T-helper 1 cell treated with Interleukin-12 subunit alpha and Interleukin-12 subunit beta and Interleukin-4 antibody, amounts not matched to agents 30 μg/mL and 1 μg/mL, for 36 hours (primary cell): ENCODE measurements around the gene MRPL54.

Source experiments
- H3K27ac Mint-ChIP-seq: one replicate; pipeline ENCODE4 v1.8.0; 2021; ENCODE audit warnings: mild to moderate bottlenecking, mixed read lengths
- H3K27me3 Mint-ChIP-seq: one replicate; pipeline ENCODE4 v1.8.0; 2021; ENCODE audit warnings: low read depth, mixed read lengths
- H3K36me3 Mint-ChIP-seq: one replicate; pipeline ENCODE4 v1.8.0; 2021; ENCODE audit warnings: low read depth, mixed read lengths
- H3K4me1 Mint-ChIP-seq: one replicate; pipeline ENCODE4 v1.8.0; 2021; ENCODE audit warnings: low read depth, mixed read lengths
- H3K4me3 Mint-ChIP-seq: one replicate; pipeline ENCODE4 v1.8.0; 2021; ENCODE audit warnings: mild to moderate bottlenecking, moderate library complexity, mixed read lengths
- H3K9me3 Mint-ChIP-seq: one replicate; pipeline ENCODE4 v1.8.0; 2021; ENCODE audit warnings: mixed read lengths

MRPL54 gene

DNA sequence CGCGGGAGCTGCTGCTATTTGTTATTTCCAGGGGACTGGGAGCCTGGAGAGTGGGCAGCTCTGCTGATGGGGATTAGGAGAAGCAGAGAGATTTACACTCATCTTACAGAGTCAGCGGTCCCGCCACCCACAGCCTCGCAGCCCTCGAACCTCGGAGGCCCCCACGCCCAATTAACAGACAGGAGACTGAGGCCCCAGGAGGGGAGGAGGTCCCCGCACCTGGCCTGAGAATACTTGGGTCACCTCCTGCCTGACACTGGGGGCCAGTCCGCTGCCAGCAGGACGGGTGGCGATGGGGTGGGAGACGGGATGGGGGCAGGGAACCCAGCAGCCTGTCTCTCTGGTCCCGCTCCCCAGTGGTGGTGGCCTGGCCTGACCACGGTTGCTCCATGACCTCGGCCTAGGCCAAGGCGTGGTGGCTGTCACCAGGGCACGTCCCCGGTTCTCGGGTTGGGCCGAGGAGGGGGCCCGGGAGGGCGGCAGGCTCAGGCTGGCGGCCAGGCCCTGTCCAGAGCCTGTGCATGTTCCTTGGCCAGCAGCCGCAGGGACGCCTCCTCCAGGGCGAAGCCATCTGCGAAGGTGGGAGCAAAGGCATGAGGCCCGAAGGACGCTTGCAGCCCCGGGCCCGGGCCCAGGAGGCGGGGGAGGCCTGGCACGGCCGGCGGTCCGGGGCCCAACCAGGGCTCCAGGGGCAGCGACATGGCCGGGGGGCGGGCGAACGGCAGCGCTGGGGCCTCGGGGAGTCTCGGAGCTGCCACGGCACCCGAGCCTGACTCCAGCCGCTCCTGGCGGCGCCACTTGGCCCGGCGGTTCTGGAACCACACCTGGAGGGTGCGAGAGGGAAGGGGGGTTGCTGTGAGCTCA lies 7.9 kb downstream of the MRPL54 start:
- Mint-ChIP-seq H3K4me3 (no peak overlapping the region), H3K27me3 (no peaks in the 10 kb centered on the region), H3K27ac (no peak overlapping the region), H3K4me1 (peaks cover 10% of the 10 kb centered on the region), H3K9me3 (no peaks in the 10 kb centered on the region), H3K36me3 (peaks cover 13% of the 10 kb centered on the region)

DNA sequence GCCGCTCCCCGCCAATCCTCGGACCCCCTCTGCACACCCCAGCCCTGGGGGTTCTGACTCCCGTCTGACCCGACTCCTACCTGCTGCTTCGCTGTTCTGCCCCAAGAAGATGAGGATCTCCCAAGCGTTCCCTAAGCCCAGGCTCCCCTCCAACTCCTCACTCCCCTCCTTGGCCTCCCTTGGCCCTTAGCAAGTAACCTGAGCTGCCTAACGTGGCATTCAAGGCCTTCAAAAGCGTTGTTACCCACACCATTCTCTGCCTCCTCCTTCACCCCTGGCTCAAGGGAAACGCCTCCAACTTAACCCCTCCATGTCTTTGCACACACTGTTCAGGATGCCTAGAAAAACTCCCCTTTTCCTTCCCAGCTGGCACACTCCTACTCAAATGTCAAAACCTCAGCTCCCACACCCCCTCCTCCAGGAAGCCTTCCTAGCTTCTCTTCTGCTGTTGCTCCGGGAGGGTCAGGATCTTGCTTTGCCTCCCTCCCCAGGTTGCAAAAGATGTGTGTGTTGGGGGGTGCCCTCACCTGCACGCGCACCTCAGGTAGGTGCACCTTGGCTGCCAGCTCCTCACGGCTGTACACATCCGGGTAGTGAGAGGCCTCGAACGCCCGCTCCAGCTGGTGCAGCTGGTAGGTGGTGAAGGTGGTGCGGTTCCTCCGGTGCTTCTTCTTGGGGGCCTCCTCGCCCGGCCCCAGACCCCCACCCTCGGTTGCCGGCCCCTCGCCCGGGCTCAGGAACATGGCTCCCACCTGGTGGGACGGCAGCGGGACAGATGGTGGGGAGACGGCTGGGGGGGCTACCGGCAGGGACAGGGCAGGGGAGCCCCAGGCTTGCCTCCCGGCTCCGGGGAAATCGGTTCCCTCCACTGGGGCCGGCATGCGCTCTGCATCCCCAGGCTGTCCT lies 8.8 kb downstream of the MRPL54 start:
- Mint-ChIP-seq H3K27me3 (no peaks in the 10 kb centered on the region), H3K4me1 (peaks cover 9% of the 10 kb centered on the region), H3K4me3 (no peak overlapping the region), H3K9me3 (no peaks in the 10 kb centered on the region), H3K27ac (no peak overlapping the region), H3K36me3 (peaks cover 12% of the 10 kb centered on the region)

DNA sequence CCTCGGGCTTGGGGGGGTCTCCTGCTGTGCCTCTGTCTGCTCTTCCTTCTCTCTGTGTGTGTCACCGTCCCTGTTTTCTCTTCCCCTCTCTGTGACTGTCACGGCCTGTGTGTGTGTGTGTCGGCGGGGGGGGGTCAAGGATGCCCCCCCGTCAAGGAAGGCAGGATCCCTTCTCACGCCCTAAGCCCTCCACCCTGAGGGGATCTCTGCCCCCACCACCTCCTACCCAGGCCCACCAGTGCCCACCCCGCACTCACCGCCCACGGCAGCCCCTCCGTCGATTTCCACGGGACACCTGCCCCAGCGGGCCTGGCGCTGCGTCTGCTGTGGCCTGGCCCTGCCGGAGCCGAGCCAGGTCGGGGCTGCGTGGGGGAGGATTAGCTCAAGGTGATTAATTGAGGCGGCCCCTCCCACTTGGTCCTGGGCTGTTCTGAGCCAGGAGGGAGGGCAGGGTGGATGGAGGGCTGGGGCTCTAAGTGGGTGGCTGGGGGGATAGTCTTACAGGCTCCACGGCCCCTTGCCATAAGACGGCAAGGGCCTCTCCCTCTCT lies 9.5 kb downstream of the MRPL54 start, which contains the start of gene RAX2:
RAX2 (minus strand) TSS at position 323 of the 550 bp plus-strand sequence. CDS start 486 bp downstream, outside the sequence.
- Mint-ChIP-seq H3K36me3 (peaks cover 7% of the 10 kb centered on the region), H3K4me1 (peaks cover 2% of the 10 kb centered on the region), H3K27ac (no peak within 1 kb of the TSS), H3K9me3 (no peaks in the 10 kb centered on the region), H3K27me3 (no peaks in the 10 kb centered on the region), H3K4me3 (no peak within 1 kb of the TSS)

DNA sequence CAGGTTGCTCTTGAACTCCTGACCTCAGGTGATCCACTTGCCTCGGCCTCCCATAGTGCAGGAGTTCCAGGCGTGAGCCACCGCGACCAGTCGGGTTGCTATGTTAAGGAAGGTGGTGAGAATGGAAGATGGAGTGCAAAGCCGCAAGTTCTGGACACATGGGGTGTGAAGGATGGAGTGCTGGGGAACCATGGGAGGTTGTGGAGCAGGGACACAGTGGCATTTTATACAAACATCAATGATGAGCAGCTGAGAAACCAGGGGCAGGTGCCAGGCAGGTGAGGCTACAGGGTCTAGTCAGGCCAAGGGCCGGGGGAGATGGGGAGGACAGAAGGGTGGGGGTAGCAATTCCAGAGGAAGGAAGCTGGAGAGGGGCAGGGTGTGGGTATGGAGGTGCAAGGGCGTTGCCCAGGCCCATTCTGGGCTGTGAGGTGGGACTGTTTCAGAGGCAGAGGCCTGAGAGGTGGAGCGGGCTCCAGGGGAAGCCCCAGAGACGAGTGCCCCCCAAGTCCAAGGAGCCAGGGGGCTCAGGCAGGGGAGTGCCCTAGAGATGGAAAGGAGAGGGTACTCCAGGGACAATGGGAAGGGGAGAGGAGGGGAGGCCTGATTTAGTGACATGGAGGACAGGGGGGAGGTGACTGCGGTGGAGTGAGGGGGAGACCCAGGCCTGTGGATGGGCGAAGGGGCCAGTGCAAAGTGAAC lies 11.5 kb downstream of the MRPL54 start:
- H3K27ac Mint-ChIP-seq: no peak overlapping the region
- no peaks in the 10 kb centered on the region for H3K27me3 Mint-ChIP-seq
- H3K4me1 Mint-ChIP-seq: peaks cover 2% of the 10 kb centered on the region
- H3K9me3 Mint-ChIP-seq: no peaks in the 10 kb centered on the region
- H3K4me3 Mint-ChIP-seq: no peak overlapping the region
- H3K36me3 Mint-ChIP-seq: peaks cover 4% of the 10 kb centered on the region

DNA sequence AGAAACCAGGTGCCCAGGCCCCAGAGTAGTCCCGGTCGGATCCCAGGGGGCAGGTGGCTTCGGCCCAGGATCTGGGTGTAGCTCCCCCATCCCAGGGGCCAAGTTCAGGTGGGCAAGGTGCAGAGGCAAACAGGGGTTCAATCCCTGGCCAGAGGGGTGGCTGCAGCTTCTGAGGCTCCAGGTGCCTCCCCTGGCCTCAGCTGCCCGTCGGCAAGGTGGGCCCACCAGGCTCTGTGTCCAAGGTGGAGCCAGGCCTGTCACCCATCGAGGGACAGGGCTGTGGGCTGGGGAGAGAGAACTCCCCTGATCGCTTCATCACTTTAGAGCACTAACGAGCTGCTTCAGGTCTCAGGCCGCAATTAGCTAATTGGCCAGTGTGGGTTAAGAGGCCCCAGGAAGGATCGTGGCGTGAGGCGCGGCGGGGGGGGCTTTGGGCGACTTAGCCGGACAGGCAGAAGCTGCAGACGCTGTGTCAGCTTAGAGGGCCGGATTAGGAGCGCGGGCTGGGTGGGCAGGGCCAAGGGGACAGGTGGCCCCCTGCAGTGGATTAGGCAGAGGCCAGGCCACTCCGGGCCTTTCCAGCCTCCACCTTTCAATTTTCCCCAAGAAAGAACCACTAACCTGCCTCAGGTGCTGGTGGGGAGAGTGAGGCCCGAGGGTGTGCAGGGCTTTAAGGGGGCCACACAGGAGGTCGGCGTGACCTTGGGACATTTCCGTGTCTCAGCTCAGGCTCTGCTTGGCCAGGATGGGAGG lies 12.3 kb downstream of the MRPL54 start:
- no peaks in the 10 kb centered on the region for H3K9me3 Mint-ChIP-seq
- no peaks in the 10 kb centered on the region for H3K27me3 Mint-ChIP-seq
- no peak overlapping the region for H3K4me3 Mint-ChIP-seq
- H3K36me3 Mint-ChIP-seq: peaks cover 2% of the 10 kb centered on the region
- no peak overlapping the region for H3K27ac Mint-ChIP-seq
- peaks cover 2% of the 10 kb centered on the region for H3K4me1 Mint-ChIP-seq

DNA sequence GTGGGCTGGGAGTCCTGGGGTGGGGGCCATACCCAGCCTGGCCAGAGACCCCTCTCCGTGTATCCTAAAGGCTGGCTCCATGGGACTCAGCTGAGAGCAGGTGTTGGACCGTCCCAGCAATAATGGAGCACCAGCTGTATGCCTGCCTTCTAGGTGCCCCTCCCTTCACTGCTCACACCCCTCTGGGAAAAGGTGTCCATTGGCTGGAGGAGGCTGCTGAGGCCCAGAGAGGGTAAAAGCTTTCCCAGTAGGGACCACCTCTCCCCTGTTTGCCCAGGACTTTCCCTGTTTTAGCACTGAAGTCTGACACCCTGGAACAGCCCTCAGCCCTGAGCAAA lies 12.9 kb downstream of the MRPL54 start:
- Mint-ChIP-seq H3K27me3 (no peaks in the 10 kb centered on the region), H3K36me3 (peaks cover 2% of the 10 kb centered on the region), H3K9me3 (no peaks in the 10 kb centered on the region), H3K4me3 (no peak overlapping the region), H3K4me1 (peaks cover 2% of the 10 kb centered on the region), H3K27ac (no peak overlapping the region)

DNA sequence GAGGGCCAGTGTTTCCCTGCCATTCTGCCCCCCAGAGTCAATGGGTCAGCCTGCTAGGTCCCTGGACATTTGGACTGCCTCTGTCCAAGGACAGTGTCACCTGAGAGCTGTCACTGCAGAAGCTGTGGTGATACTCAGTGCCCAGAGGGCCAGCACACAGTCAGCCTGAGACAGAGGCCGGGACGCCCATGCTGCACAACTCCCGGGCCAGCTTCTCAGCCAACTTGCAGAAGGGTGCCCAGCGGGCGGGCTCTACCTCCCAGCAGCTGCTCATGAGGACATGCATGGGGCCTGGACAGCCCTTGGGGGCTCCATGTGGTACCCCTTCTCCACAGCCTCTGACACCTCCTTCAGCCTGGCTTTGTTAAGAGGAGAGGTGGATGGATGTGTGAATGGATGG lies 13.3 kb downstream of the MRPL54 start:
- no peak overlapping the region for H3K27ac Mint-ChIP-seq
- H3K4me1 Mint-ChIP-seq: peaks cover 2% of the 10 kb centered on the region
- no peaks in the 10 kb centered on the region for H3K27me3 Mint-ChIP-seq
- H3K9me3 Mint-ChIP-seq: peaks cover 1% of the 10 kb centered on the region
- H3K4me3 Mint-ChIP-seq: no peak overlapping the region
- H3K36me3 Mint-ChIP-seq: peaks cover 2% of the 10 kb centered on the region

DNA sequence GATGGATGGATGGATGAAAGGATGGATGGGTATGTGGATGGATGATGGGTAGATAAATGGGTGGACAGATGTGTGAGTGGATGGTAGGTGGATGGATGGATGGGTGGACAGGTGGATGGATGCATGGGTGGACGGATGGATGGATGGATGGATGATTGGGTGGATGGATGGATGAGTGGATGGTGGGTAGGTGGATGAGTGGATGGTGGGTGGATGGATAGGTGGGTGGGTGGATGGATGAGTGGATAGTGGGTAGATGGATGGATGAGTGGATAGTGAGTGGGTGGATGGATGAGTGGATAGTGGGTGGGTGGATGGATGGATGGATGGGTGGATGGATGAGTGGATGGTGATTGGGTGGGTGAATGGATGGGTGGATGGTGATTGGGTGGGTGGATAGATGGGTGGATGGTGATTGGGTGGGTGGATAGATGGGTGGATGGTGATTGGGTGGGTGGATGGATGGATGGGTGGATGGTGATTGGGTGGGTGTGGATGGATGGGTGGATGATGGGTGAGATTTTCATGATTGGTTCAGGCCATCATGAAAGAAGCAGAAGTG lies 14.1 kb downstream of the MRPL54 start:
- Mint-ChIP-seq H3K27me3 (no peaks in the 10 kb centered on the region), H3K4me3 (no peak overlapping the region), H3K27ac (no peak overlapping the region), H3K9me3 (peaks cover 6% of the 10 kb centered on the region), H3K4me1 (peaks cover 2% of the 10 kb centered on the region), H3K36me3 (peaks cover 1% of the 10 kb centered on the region)

DNA sequence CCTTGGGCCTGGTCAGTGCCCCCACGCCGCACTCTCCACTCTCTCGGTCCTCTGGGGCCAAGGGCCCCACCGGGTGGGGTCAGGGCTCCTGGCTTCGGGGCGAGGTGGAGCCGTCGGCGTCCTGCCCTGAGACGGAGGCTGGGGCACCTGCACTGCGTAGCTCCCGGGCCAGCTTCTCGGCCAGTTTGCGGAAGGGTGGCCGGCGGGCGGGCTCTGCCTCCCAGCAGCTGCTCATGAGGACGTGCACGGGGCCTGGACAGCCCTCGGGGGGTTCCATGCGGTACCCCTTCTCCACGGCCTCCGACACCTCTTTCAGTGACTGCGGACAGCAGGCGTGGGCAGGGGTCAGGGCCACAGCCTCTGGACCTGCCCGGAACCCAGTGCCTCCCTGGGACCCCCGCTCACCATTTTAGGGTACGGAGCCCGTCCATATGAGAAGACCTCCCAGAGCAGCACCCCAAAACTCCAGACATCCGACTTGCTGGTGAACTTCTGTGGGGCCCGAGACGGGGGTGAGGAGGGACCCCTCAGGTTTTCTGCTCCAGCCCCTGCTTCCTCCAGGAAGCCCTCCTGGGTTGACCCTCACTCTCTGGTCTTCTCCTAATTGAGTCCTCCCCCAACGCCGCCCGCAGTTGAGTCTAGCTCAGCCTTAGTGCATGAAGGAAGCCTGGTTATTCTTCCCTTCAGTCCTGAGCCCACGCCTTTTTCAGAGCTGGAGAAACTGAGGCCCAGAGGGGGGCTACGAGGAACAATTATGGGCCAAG lies 15.8 kb downstream of the MRPL54 start:
- Mint-ChIP-seq H3K27me3 (no peaks in the 10 kb centered on the region), H3K27ac (no peak overlapping the region), H3K9me3 (peaks cover 19% of the 10 kb centered on the region), H3K36me3 (peaks cover 8% of the 10 kb centered on the region), H3K4me1 (peaks cover 2% of the 10 kb centered on the region), H3K4me3 (no peak overlapping the region)

DNA sequence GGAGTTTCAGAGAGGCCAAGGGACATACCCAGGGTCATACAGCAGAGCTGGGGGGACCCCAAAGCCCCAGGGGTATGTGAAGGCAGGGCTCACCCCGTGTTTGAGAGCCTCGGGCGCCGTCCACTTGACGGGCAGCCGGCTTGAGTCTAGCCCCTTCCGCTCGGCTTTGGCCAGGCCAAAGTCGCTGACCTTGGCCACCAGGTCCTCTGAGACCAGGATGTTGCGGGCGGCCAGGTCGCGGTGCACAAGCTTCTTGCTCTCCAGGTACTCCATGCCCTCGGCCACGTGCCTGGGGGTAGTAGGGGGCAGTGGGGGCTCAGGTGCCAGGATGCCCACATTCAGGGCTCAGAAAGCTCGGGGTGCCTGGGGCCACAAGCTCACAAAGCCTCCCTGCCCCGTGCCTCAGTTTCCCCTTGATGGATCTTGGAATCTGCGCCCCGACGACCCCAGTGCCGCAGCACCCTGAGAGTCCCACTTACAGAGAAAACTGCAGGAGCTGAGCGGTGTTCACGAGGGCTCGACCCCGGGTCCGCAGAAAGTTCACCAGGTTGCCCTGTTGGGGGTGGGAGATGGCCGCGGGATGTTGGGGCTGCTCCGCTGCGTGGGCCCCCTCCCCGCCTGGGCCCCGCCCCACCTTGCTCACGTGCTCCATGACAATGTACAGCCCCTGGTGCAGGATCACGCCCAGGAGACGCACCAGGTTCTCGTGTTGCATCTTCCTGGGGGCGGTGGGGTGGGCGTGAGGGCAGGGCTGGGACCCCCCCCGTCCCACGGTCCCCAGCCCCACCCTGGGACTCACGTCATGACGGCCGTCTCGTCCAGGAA lies 16.6 kb downstream of the MRPL54 start:
- no peak overlapping the region for H3K27ac Mint-ChIP-seq
- no peak overlapping the region for H3K4me3 Mint-ChIP-seq
- no peaks in the 10 kb centered on the region for H3K4me1 Mint-ChIP-seq
- H3K36me3 Mint-ChIP-seq: peaks cover 8% of the 10 kb centered on the region
- H3K27me3 Mint-ChIP-seq: no peaks in the 10 kb centered on the region
- peaks cover 19% of the 10 kb centered on the region for H3K9me3 Mint-ChIP-seq

DNA sequence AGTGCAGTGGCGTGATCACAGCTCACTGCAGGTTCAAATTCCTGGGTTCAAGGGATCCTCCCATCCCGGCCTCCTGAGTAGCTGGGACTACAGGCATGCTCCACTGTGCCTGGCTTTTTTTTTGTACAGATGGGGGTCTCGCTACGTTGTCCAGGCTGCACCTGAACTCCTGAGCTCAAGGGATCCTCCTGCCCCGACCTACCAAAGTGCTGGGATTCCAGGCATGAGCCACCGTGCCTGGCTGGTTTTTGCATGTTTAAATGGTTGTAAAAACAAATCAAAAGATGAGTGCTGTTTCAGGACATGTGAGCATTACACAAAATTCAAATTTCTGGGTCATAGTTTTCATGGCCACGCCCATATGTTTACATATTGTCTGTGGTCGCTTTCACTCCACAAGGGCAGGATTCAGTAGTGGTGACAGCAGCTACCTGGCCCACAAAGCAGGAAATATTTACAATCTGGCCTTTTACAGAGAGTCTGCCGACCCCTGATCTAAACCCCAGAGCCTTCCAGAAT lies 18.4 kb downstream of the MRPL54 start:
- Mint-ChIP-seq H3K27ac (no peak overlapping the region), H3K36me3 (peaks cover 8% of the 10 kb centered on the region)

DNA sequence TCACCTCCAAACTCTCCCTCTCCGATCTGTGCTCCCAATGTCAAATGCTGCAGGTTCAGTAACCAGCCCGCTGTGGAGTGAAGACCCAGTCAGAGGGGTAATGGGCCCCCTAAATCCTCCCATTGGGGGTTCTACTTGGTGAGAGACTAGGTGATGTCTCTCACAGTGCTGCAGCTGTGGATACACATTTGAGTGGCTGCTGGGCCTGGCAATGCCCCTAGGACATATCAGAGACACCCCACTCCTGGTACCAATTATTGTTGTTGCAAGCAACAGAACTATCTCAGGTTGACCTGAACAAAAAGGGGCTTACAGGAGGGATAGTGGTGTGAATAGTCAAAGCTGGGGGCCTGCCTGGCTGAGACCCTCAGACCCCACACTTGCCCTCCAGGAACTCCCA lies 19.1 kb downstream of the MRPL54 start:
- Mint-ChIP-seq H3K36me3 (peaks cover 8% of the 10 kb centered on the region), H3K27ac (no peak overlapping the region), H3K9me3 (peaks cover 19% of the 10 kb centered on the region), H3K4me1 (peaks cover 3% of the 10 kb centered on the region), H3K4me3 (no peak overlapping the region), H3K27me3 (peaks cover 9% of the 10 kb centered on the region)

More for the DNA sequence above, 18.4 kb downstream of the MRPL54 start:
- H3K4me3 Mint-ChIP-seq: no peak overlapping the region
- H3K27me3 Mint-ChIP-seq: peaks cover 8% of the 10 kb centered on the region
- H3K9me3 Mint-ChIP-seq: peaks cover 19% of the 10 kb centered on the region
- peaks cover 3% of the 10 kb centered on the region for H3K4me1 Mint-ChIP-seq
